Suprapubic skin (tissue), 4 donors: ENCODE results near the gene KIF20B.

Source experiments
- CTCF ChIP-seq, 2 donors: fragments of 200-600 bp in 1 of 2; fragments of 450-650 bp in 1 of 2; sonication (generic) in 1 of 2; IDR thresholded peaks; one replicate each; pipeline ENCODE4 v1.5.1; 2016 to 2019; ENCODE audit warnings: antibody characterized with exemption in 2 of 2, mild to moderate bottlenecking in 1 of 2, moderate library complexity in 1 of 2
- EP300 ChIP-seq: sonication (generic); formaldehyde crosslinking; IDR thresholded peaks from one replicate; pipeline ENCODE4 v1.6.1; 2017; ENCODE audit warnings: antibody characterized with exemption
- POLR2A ChIP-seq, 2 donors: fragments of 450-650 bp; IDR thresholded peaks; one replicate each; pipeline ENCODE4 v1.6.1; 2017; ENCODE audit warnings: antibody characterized with exemption in 2 of 2, mild to moderate bottlenecking in 2 of 2, moderate library complexity in 2 of 2
- POLR2AphosphoS5 ChIP-seq, 3 donors: sonication (generic); formaldehyde crosslinking; IDR thresholded peaks; one replicate each; pipeline ENCODE4 v1.6.1; 2017; ENCODE audit warnings: antibody characterized with exemption in 3 of 3

- no peak for TF ChIP-seq CTCF (IDR thresholded peaks at IDR 0.05)
- TF ChIP-seq POLR2AphosphoS5 (IDR thresholded peaks at IDR 0.05): no peak
- no peak for TF ChIP-seq POLR2A (IDR thresholded peaks at IDR 0.05)
- no peak for TF ChIP-seq EP300
These were observed 104.2 kb downstream of the KIF20B start for GRCh38 chr10:89805599-89806013.
